ENCODE measurements around the gene NOP53.
A peak's percentile ranks its signal among the peaks of the same experiment; 100 is the strongest.
"Not testable (repeated sequence)": the region's sequence is repeated elsewhere in the genome, so short reads cannot be mapped to it uniquely, and the experiment has no call there.

Gene NOP53

DNA sequence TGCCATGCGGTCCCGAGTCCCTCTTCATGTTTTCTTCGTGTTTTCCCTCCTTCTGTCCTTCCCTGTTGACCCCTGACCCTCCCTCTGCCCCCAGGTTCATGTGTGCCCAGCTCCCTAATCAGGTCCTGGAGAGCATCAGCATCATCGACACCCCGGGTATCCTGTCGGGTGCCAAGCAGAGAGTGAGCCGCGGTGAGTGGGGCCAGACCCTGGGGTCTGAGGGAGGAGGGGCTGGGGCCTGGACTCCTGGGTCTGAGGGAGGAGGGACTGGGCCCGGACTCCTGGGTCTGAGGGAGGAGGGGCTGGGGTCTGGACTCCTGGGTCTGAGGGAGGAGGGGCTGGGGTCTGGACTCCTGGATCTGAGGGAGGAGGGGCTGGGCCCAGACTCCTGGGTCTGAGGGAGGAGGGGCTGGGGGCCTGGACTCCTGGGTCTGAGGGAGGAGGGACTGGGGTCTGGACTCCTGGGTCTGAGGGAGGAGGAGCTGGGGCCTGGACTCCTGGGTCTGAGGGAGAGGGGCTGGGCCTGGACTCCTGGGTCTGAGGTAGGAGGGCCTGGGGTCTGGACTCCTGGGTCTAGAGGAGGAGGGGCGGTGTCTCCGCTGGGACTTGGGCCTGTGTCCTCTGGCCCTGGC is 26.8 kb upstream of the NOP53 start:
- DNase-seq (ENCODE audit: low read depth), result not testable (repeated sequence)

DNA sequence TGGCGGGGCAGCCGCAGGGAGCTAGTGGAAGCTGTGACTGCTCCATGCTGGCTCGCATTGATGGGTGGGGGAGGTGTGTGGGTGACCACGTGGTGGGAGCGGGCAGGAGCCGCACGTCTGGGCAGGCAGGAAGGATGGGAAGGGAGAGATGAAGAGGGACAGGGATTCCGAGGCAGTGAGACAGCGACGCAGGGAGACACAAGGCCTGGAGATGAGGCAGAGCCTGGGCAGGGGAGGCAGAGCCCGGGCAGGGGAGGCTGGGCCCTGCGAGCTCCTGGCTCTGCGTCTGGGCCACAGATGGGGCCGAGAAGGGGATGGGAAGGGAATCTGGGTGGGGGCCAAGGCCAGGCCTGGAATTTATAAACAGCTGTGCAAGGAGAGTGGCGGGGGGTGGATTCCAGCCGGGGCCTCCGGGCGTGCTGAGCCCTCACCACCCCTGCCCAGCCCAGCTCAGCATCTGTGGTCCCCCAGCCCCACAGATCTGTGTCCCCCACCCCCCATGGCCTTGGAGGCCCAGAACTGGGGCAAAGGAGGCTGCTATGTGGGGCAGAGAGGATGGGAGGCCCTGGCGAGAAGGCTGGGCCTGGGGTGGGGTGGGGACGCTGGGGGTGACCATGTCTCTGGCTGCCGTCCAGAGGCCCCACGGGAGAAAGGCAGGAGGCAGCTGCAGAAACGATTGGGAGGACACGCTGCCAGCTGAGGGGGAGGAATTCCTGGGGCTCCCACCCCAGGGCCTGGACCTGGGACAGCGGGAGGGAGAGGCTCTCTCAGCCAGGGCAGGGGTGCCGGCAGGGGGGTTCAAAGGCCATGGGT is 26.1 kb upstream of the NOP53 start:
- DNase-seq (ENCODE audit: low read depth), result no peak

DNA sequence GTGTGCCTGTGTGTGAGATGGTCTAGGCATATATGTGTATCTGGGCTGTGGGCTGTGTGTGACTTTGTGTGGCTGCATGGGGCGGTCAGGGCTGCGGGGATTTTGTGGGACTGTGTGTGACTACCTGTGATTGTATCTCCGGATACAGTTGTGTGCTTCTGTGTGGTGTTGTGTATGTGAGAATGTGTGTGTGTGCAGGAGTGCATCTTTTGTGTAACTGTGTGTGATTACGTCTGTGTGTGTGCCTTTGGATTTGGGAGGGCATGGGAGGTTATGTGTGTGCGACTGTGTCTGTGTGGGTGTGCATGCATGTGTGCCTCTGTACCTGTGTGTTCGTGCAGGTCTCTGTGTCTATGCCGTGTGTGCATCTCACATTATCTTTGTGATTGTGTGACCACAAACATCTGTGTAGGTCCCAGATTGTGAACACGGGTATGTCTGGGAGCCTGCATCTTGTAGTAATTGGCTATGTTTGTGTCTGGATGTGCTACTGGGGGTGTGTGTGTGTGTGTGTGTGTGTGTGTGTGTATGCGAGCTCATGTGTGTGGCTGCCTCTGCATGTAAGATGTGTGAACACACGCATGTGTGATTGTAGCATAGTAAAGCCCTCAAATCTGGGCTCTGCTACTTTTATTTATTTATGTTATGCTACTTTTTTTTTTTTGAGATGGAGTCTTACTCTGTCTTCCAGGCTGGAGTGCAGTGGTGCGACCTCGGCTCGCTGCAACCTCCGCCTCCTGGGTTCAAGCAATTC is 24.5 kb upstream of the NOP53 start:
- DNase-seq (ENCODE audit: low read depth), result no peak

DNA sequence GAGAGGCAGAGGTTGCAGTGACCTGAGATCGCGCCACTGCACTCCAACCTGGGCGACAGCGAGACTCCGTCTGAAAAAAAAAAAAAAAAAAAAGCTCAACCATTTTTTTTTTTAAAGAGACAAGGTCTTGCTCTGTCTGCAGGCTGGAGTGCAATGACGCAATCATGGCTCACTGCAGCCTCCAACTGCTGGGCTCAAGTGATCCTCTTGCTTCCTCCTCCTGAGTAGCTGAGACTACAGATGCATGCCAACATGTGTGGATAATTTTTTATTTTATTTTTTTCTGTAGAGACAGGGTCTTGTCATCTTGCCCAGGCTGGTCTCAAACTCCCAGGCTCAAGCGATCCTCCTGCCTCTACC is 21.8 kb upstream of the NOP53 start:
- DNase-seq (ENCODE audit: low read depth), result no peak

DNA sequence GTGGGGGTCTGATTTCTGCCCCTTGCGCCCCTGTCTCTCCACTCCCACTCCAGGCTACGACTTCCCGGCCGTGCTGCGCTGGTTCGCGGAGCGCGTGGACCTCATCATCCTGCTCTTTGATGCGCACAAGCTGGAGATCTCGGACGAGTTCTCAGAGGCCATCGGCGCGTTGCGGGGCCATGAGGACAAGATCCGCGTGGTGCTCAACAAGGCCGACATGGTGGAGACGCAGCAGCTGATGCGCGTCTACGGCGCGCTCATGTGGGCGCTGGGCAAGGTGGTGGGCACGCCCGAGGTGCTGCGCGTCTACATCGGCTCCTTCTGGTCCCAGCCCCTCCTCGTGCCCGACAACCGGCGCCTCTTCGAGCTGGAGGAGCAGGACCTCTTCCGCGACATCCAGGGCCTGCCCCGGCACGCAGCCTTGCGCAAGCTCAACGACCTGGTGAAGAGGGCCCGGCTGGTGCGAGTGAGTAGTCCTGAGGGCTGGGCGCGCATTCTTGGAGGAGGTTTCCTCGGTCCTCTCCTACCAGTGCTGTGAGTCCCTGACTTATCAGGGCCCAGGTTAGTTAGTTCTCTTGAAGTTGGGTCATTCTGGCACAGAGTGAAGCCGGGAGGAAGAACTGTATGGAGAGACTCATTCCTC is 19.5 kb upstream of the NOP53 start:
- no peak for DNase-seq (ENCODE audit: low read depth)

DNA sequence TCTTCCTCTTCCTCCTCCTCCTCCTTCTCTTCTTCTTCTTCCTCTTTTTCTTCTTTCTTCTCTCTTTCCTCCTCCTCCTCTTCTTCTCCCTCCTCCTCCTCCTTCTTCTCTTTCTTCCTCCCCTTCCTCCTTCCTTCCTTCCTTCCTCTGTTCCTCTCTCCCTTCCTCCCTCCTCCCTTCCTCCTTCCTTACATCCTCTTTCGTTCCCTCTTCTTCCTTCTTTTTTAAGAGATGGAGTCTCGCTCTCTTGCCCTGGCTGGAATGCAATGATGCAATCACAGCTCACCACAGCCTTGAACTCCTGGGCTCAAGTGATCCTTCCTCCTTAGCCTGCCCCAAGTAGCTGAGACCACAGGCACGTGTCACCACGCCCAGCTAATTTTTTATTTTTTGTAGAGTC is 18.9 kb upstream of the NOP53 start:
- no peak for DNase-seq (ENCODE audit: low read depth)

DNA sequence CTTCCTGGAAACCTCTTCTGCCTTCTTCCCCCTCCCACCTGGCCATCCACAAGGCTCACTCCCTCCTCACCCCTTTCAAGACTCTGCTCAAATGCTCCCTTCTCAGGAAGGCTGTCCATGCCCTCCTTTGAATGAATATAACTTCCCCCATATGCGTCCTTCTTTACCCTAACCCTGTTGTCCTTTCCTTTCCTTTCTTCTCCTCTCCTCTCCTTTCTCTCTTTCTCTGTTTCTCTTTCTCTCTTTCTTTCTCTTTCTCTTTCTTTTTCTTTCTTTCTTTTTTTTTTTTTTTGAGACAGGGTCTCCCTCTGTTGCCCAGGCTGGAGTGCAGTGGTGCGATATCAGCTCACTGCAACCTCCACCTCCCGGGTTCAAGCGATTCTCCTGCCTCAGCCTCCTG is 17.1 kb upstream of the NOP53 start:
- DNase-seq (ENCODE audit: low read depth), result not testable (repeated sequence)

DNA sequence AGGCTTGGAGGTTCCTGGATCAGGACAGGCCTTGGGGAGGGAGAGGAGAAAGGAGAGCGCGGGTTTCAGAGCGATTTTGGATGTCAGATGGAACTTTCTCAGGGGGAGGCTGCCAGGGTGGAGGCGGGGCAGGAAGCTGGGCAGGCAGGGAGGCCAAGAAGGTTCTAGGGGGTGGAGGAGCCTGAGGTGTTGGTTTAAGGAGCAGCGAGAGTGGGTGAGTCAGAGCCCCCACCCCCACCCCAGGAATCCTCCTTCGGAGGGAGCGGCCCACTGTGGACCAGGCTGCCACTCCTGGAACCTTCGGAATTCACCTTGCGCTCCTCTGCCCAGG is 15.9 kb upstream of the NOP53 start:
- no peak for DNase-seq (ENCODE audit: low read depth)

DNA sequence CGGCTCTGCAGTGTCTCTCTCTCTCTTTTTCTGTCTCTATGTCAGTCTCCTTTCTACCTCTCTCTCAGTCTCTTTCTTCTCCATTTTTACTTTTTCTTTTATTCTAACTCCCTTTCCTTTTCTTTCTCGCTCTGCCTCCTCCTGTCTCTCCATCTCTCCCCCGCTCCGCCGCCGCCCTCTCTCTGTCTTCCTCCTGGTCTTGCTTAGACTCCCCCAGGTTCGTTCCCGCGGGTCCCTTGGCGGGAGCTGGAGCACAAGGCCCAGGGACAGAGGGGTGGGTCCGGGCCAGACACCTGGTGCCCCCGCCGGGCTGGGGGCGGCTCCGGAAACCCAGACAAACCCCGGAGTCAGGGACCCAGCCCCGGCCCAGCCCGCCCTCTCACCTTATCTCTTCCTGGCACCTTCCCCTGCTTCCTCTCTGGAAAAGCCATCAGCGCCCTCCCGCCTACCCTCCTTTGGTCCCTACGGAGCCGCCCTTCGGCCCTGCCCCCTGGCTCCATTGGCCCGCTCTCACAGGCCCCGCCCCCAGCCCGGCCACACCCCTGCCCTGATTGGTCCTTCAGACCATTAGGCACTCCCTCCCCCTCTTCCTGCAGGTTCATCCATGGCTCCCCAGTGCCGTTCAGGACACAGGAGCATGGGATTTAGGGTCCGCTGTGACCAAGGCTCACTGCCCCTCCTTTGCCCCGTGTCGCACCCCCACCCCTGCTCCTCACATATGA is 15.4 kb upstream of the NOP53 start:
- DNase-seq (ENCODE audit: low read depth), result peak; percentile 30

DNA sequence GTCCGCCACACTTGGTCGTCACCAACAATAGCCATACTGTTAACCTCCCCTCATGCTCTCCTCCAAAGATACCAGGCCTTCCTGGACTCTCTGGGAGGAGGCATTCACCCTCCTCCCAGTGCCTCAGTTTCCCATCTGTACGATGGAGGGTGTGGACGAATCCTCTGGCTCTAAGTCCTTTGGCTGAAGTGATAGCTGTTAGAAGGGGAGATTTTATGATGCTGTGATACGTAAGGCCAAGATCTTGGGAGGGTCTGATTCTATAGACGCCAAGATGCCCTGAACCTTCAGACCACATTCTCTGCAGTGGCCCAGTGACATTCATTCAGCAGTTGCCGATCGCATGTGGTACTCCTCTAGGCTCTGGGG is 14.8 kb upstream of the NOP53 start:
- no peak for DNase-seq (ENCODE audit: low read depth)

DNA sequence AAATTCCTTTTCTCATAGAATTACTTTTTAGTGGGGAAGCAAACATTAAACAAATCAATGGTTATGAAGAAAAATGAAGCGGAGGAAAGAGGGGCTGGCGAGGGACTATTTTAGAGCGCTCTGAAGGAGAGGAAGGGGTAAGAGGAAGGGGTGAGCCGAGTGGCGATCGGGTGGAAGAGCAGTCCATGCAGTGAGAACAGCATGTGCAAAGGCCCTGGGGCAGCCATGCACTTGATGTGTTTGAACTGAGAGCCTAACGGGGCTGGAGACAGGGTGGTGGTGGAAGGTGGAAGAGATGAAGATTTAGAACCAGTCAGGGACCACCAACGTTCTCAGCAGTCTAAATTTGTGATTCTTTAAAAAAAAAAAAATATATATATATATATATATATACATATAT is 14.4 kb upstream of the NOP53 start:
- no peak for DNase-seq (ENCODE audit: low read depth)

DNA sequence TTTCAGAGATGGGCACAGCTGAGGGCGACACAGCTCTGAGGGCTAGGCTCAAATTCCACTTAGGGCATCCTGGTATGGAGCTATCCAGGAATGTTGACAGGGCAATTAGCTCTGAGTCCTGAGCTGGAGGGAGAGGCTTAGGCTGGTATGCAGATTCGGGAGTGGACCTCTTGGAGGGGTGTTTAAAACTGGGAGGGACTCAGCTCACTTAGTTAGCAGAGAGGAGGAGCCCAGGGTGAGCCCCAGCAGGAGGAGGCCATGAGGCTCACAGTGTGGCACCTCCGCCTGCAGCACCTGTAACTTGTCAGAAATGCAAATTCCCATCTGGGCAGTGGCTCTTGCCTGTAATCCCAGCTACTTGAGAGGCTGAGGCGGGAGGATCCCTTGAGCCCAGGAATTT is 10.2 kb upstream of the NOP53 start:
- DNase-seq (ENCODE audit: low read depth), result no peak

DNA sequence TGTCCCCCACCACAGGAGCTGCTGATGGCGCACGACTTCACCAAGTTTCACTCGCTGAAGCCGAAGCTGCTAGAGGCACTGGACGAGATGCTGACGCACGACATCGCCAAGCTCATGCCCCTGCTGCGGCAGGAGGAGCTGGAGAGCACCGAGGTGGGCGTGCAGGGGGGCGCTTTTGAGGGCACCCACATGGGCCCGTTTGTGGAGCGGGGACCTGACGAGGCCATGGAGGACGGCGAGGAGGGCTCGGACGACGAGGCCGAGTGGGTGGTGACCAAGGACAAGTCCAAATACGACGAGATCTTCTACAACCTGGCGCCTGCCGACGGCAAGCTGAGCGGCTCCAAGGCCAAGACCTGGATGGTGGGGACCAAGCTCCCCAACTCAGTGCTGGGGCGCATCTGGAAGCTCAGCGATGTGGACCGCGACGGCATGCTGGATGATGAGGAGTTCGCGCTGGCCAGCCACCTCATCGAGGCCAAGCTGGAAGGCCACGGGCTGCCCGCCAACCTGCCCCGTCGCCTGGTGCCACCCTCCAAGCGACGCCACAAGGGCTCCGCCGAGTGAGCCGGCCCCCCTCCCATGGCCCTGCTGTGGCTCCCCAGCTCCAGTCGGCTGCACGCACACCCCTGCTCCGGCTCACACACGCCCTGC is 4.4 kb upstream of the NOP53 start:
- no peak for DNase-seq (ENCODE audit: low read depth)

DNA sequence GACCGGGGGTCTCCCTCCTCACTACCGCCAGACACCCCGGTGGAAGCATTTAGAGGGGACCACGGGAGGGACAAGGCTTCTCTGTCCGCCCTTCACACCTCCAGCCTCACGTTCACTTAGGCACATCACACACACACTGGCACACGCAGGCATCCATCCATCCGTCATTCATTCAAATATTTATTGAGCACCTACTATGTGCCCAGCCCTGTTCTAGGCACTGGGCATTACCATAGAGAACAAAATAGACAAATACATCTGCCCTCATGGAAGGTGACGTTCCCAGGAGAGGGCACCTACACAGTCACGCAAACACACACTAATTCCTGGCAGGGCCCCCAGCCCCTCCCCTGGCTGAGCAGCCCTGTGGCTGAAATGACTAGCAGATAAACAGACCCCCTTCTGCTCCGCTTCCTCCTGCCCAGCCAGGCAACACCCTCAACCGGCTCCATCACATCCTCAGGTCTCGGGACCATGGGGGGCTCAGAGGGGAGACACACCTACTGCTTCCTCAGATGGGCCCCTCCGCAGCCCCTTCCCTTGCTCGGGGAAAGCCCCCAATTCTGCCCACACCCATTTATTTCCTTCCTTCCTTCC is 3.7 kb upstream of the NOP53 start:
- no peak for DNase-seq (ENCODE audit: low read depth)

DNA sequence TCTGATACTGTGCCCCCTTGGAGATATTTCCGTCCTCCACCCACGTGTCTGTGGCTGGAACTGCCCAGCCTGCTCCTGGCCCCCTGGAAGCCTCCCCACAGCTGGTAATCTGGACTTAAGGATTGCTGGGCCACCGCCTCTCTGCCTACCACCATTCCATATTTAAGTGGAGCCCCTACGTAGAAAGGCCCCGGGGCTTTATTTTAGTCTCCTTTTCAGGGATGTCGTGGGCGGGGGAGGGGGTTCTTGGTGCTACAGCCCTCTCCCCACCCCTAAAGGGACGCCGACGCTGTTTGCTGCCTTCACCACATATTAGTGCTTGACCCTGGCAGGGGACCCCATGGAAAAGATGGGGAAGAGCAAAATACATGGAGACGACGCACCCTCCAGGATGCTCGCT is 2.7 kb upstream of the NOP53 start:
- DNase-seq (ENCODE audit: low read depth), result no peak

DNA sequence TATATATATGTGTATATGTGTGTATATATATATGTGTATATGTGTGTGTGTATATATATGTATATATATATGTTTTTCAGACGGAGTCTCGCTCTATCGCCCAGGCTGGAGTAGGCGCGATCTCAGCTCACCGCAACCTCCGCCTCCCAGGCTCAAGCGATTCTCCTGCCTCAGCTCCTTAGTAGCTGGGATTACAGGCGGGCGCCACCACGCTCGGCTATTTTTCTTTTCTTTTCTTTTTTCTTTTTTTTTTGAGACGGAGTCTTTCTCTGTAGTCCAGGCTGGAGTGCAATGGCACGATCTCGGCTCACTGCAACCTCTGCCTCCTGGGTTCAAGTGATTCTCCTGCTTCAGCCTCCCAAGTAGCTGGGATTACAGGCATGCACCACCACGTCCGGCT is 783 bp downstream of the NOP53 start:
- not testable (repeated sequence) for DNase-seq (ENCODE audit: low read depth)

DNA sequence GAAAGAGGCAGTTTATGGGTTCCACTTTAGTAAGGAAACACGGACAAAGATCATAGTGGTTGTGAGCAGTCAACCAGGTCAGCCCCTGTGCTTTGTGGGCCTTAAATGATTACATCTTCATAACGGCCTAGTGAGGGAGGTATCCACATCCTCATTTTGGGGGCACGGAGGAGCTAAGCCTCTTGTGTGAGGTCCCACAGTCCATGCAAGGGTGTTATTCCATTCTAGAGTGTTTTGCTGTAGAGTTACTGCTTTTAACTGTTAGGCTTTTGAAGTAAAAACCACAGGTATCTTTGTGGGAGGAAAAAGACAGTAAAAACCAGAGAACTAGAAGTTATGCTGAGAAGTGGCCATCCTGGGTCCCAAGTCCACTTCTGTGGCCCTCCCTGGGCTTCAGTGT is 4.0 kb downstream of the NOP53 start:
- no peak for DNase-seq (ENCODE audit: low read depth)

DNA sequence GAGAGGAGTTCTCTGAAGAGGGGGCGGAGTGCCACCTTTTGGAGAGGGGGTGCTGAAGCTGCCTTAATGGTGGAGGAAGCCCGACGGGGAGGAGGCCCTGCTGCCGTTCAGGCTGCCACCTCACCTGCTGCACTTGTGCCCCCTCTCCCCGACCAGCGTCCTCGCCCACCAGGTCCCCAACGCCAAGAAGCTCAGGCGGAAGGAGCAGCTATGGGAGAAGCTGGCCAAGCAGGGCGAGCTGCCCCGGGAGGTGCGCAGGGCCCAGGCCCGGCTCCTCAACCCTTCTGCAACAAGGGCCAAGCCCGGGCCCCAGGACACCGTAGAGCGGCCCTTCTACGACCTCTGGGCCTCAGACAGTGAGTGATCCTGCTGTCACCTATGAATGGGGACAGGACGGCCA is 5.4 kb downstream of the NOP53 start:
- DNase-seq (ENCODE audit: low read depth), result no peak

DNA sequence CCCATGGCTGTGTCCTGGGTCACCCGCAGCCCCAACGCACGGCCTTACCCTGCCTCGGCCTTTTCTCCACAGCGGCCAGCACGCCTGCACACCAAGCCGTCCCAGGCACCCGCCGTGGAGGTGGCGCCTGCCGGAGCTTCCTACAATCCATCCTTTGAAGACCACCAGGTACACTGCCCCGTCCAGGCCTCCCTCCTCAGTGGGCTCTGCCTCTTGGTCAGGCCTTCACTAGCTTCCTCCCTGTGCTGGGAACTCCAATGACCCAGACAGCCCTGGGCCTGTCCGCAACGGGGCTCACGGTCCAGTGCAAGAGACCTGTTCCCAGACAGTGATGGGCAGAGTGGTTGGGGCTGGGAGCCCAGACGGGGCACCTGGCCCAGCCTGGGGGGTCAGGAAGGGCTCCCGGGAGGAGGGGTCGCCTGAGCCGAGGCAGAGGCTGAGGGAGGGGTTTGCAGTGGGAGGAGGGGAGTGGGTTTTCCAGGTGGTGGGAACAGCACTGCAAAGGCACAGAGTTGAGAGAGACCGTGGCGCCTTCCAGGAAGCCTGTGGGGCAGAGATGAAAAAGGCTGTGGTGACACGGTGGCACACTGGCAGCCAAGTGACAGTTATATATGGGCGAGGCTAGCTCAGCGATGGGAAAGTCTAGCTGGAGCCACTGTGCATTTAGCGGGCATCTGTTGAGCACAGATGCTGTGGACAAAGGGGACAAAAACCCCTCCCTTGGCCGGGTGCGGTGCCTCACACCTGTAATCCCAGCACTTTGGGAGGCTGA is 7.3 kb downstream of the NOP53 start:
- DNase-seq (ENCODE audit: low read depth), result no peak

DNA sequence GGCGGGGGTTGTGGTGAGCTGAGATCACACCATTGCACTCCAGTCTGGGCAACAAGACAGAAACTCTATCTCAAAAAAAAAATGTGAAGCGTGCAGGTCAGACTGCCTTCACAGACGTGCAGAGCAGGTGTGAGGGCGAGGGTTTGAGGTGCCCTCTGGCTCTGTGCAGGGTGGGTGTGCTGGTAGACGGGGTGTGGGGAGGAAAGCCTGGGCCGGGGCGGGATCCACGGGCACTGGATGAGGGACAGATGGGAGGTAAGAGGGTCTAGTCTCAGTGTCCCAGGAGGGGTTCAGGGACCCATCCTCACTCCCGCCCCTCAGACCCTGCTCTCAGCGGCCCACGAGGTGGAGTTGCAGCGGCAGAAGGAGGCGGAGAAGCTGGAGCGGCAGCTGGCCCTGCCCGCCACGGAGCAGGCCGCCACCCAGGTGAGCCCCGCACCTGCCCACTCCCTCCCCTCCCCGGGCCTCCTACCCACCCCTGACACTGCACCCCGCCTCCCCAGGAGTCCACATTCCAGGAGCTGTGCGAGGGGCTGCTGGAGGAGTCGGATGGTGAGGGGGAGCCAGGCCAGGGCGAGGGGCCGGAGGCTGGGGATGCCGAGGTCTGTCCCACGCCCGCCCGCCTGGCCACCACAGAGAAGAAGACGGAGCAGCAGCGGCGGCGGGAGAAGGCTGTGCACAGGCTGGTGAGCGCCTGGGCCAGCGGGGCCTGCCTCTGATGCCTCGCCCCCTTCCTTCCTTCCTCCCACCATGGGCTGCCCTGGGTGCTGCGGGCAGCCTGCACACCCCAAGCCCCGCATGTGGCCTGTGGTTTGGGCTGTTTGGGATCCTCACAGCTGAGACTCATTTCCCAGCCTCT is 9.1 kb downstream of the NOP53 start:
- DNase-seq (ENCODE audit: low read depth), result no peak
